IPS-15b (cell line): Measurements from ENCODE around the gene ANKS1B.
"Not testable (repeated sequence)": the region's sequence is repeated elsewhere in the genome, so short reads cannot be mapped to it uniquely, and the experiment has no call there.

Experiments used
- H3K27me3 ChIP-seq: one replicate; pipeline ENCODE4 v1.6.1; 2013; ENCODE audit warnings: low read length; ENCODE audit not compliant: control insufficient read depth, insufficient read depth
- H3K36me3 ChIP-seq: one replicate; pipeline ENCODE4 v1.6.1; 2013; ENCODE audit warnings: low read length; ENCODE audit not compliant: control insufficient read depth, insufficient read depth
- H3K4me1 ChIP-seq: one replicate; pipeline ENCODE4 v1.6.1; 2013; ENCODE audit warnings: mild to moderate bottlenecking, low read length; ENCODE audit not compliant: control insufficient read depth, insufficient read depth
- H3K4me3 ChIP-seq: one replicate; pipeline ENCODE4 v1.5.1; 2013; ENCODE audit warnings: low read depth, low read length
- H3K9ac ChIP-seq: one replicate; pipeline ENCODE4 v1.6.1; 2013; ENCODE audit warnings: low read depth, mild to moderate bottlenecking, low read length
- H3K9me3 ChIP-seq: one replicate; pipeline ENCODE4 v1.6.1; 2013; ENCODE audit warnings: mild to moderate bottlenecking, low read length; ENCODE audit not compliant: control insufficient read depth, insufficient read depth

The ANKS1B gene

GRCh38 chr12:99330216-99330615, 654.5 kb downstream of the ANKS1B start:
- Histone ChIP-seq H3K27me3 (no peaks in the 10 kb centered on the region), H3K4me3 (no peak overlapping the region), H3K4me1 (no peaks in the 10 kb centered on the region), H3K9me3 (no peaks in the 10 kb centered on the region), H3K9ac (no peak overlapping the region), H3K36me3 (no peaks in the 10 kb centered on the region)

- not testable (repeated sequence) for H3K4me1 ChIP-seq, H3K4me3 ChIP-seq, H3K36me3 ChIP-seq, H3K27me3 ChIP-seq, H3K9me3 ChIP-seq, H3K9ac ChIP-seq
Observed at GRCh38 chr12:99321210-99321609, 663.5 kb downstream of the ANKS1B start.

GRCh38 chr12:99311373-99311772, 673.4 kb downstream of the ANKS1B start:
- Histone ChIP-seq H3K36me3 (no peaks in the 10 kb centered on the region), H3K27me3 (no peaks in the 10 kb centered on the region)

GRCh38 chr12:99309812-99310211, 674.9 kb downstream of the ANKS1B start:
- Histone ChIP-seq H3K4me3 (no peak overlapping the region), H3K36me3 (no peaks in the 10 kb centered on the region), H3K9me3 (no peaks in the 10 kb centered on the region), H3K9ac (no peak overlapping the region), H3K4me1 (no peaks in the 10 kb centered on the region), H3K27me3 (no peaks in the 10 kb centered on the region)

More at GRCh38 chr12:99311373-99311772, 673.4 kb downstream of the ANKS1B start:
- Histone ChIP-seq H3K4me3 (no peak overlapping the region), H3K9ac (no peak overlapping the region), H3K4me1 (no peaks in the 10 kb centered on the region), H3K9me3 (no peaks in the 10 kb centered on the region)

GRCh38 chr12:99302874-99303273, 681.9 kb downstream of the ANKS1B start:
- Histone ChIP-seq H3K4me3 (no peak overlapping the region), H3K9ac (no peak overlapping the region), H3K4me1 (no peaks in the 10 kb centered on the region), H3K36me3 (no peaks in the 10 kb centered on the region), H3K27me3 (no peaks in the 10 kb centered on the region), H3K9me3 (no peaks in the 10 kb centered on the region)

GRCh38 chr12:99287136-99287535, 697.6 kb downstream of the ANKS1B start:
- Histone ChIP-seq H3K4me3 (no peak overlapping the region), H3K27me3 (no peaks in the 10 kb centered on the region), H3K9me3 (no peaks in the 10 kb centered on the region), H3K36me3 (no peaks in the 10 kb centered on the region), H3K9ac (no peak overlapping the region), H3K4me1 (no peaks in the 10 kb centered on the region)

GRCh38 chr12:99284161-99284560, 700.6 kb downstream of the ANKS1B start:
- Histone ChIP-seq H3K4me1 (no peaks in the 10 kb centered on the region), H3K36me3 (no peaks in the 10 kb centered on the region), H3K27me3 (no peaks in the 10 kb centered on the region), H3K9ac (no peak overlapping the region), H3K9me3 (no peaks in the 10 kb centered on the region), H3K4me3 (no peak overlapping the region)

GRCh38 chr12:99282624-99283023, 702.1 kb downstream of the ANKS1B start:
- Histone ChIP-seq H3K4me3 (no peak overlapping the region), H3K9me3 (no peaks in the 10 kb centered on the region), H3K4me1 (no peaks in the 10 kb centered on the region), H3K9ac (no peak overlapping the region), H3K36me3 (no peaks in the 10 kb centered on the region), H3K27me3 (no peaks in the 10 kb centered on the region)

- Histone ChIP-seq H3K4me1 (no peaks in the 10 kb centered on the region), H3K4me3 (no peak overlapping the region), H3K36me3 (no peaks in the 10 kb centered on the region), H3K9me3 (no peaks in the 10 kb centered on the region), H3K9ac (no peak overlapping the region), H3K27me3 (no peaks in the 10 kb centered on the region)
Observed at GRCh38 chr12:99282086-99282485, 702.6 kb downstream of the ANKS1B start.

- no peaks in the 10 kb centered on the region for H3K9me3 ChIP-seq
- H3K36me3 ChIP-seq, result no peaks in the 10 kb centered on the region
- no peak overlapping the region for H3K9ac ChIP-seq
- no peak overlapping the region for H3K4me3 ChIP-seq
- H3K4me1 ChIP-seq, result no peaks in the 10 kb centered on the region
- no peaks in the 10 kb centered on the region for H3K27me3 ChIP-seq
Observed at GRCh38 chr12:99281277-99281676, 703.5 kb downstream of the ANKS1B start.

GRCh38 chr12:99278899-99279298, 705.8 kb downstream of the ANKS1B start:
- no peaks in the 10 kb centered on the region for H3K9me3 ChIP-seq
- no peak overlapping the region for H3K4me3 ChIP-seq
- no peaks in the 10 kb centered on the region for H3K4me1 ChIP-seq
- H3K27me3 ChIP-seq, result no peaks in the 10 kb centered on the region
- H3K36me3 ChIP-seq, result no peaks in the 10 kb centered on the region
- H3K9ac ChIP-seq, result no peak overlapping the region

- Histone ChIP-seq H3K9ac (no peak overlapping the region), H3K4me3 (no peak overlapping the region), H3K27me3 (no peaks in the 10 kb centered on the region), H3K9me3 (no peaks in the 10 kb centered on the region), H3K36me3 (no peaks in the 10 kb centered on the region), H3K4me1 (no peaks in the 10 kb centered on the region)
Observed at GRCh38 chr12:99277591-99278379, 707.0 kb downstream of the ANKS1B start.
